ENCODE measurements around the gene SMIM30. TPM values are rescaled to one million over a fixed set of nuclear protein-coding genes. Genes with fewer than 3 reads are reported as not detected.
"Not testable (repeated sequence)": the region's sequence is repeated elsewhere in the genome, so short reads cannot be mapped to it uniquely, and the experiment has no call there.

Gene SMIM30, protein sequence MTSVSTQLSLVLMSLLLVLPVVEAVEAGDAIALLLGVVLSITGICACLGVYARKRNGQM
- total RNA-seq (2014; rRNA removed; shearing (Covaris generic)): 94.0 and 98.1 TPM in 2 replicates
- 60.5 and 85.3 TPM in 2 replicates for polyA plus RNA-seq (2014; cell fraction: nucleus; rRNA removed)

DNA sequence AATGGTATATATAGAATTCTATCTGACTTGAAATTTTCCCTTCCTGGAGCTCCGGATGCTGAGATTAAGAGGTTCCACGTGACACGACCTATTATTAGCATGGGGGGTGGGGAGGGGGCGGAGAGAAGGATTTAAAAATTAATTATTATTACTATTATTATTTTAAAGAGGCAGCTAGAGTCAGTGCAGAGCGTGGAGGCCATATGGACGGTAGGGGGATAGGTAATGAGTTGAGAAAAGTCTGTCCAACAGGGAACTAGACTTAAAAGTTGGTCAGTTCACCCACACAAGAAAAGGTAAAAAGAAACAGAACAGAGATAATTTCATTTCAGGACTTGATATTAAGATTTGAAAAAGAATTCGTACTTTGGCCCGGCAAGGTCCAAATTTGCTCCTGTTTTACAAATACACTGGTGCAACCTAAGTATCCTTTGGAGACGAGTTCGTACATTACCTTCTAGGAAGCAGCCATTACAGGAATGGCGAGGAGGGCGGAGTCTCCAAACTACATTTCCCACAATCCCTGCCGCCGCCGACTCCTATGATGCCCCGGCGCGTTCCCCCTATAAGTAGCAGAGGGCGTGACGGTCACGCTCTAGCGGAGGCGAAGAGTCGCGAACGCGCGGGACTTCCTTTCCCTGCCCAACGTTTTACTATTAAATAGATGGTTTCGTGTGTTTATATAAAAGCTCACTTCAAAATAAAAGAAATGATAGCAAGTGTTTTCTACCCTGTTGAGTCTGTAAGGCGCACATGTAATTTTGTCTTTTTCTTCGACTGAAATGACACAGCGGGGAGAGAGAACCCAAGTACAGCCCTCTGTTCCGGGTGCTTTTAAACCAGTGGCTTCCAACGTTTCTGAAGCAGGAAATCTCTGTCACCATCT, at the start of gene SMIM30:
Gene SMIM30 (minus strand): TSS at position 481 of the 886 bp plus-strand sequence. CDS start 976 bp downstream, outside the sequence.
- DNase-seq (ENCODE audit: extremely low read depth, low read depth): peak; percentile 86

DNA sequence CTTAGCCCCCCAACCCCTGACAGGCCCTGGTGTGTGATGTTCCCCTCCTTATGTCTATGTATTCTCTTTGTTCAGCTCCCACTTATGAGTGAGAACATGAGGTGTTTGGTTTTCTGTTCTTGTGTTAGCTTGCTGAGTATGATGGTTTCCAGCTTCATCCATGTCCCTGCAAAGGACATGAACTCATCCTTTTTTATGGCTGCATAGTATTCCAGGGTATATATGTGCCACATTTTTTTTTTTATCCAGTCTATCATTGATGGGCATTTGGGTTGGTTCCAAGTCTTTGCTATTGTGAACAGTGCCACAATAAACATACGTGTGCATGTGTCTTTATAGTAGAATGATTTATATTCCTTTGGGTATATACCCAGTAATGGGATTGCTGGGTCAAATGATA, 47.8 kb upstream of the SMIM30 start:
- not testable (repeated sequence) for DNase-seq (ENCODE audit: extremely low read depth, low read depth)

DNA sequence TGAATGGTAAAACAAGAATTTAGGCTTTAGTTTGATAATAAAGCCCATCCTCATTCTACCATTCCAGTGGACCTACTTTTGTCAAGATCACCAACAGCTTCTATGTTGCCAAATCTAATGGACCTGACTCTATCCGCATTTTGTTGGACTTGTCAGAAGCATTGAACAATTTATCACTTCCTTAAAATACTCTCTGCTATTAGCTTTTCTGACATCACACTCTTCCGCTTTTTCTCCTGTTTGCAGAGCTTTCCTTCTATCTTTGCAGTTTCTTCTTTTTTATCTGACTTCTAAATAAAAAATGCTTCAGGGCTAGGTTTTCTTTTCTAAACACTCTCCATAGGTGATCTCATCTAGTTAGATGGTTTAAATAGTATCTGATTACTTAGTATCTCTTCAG, 42.7 kb upstream of the SMIM30 start:
- DNase-seq (ENCODE audit: extremely low read depth, low read depth): no peak

DNA sequence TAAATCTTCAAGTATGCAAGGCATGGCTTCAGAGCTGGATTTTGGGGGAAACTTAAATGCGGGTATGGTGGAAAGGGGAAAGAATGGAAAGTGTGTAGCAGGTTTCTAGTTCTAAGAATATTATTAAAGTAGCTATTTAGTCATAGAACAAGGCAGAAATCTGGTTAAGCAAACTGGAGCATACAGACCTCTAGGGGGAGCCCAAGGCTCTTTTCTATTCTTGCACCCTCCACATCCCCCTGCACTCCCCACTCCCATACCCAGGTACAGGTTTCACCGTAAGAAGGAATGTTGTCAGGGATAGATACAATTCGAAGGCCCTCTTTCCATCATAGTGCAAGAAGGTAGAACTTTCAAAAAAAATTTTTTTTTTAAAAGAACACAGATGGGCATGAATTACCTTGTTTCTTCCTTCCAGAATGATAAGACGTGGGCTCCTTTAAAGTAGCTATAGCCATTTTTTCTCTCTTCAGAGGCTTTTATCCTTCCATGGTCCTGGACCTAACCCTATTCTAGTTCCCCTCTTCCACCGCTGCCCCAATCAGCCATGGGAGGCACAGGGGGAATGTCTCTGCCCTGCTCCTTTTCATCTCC, 41.5 kb upstream of the SMIM30 start:
- DNase-seq (ENCODE audit: extremely low read depth, low read depth): peak; percentile 17

DNA sequence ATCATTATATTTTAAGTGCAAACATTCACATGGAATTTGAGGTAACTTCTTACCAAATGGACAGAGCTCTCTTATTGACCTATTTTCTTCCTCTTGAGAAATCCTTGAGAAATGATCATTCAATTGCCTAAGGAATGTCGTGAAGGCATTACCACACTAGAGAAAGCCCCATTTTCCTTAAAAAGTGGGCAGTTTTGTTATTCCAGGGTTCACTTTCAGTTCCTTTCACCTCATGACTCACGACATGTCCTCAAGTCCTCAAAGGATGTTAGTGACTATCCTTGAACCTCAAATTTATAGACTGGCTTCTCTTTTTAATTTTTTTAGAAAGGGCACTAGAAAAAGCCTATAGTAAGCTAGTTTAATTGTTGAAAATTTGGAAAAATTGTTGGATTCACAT, 40.4 kb upstream of the SMIM30 start:
- DNase-seq (ENCODE audit: extremely low read depth, low read depth): no peak

DNA sequence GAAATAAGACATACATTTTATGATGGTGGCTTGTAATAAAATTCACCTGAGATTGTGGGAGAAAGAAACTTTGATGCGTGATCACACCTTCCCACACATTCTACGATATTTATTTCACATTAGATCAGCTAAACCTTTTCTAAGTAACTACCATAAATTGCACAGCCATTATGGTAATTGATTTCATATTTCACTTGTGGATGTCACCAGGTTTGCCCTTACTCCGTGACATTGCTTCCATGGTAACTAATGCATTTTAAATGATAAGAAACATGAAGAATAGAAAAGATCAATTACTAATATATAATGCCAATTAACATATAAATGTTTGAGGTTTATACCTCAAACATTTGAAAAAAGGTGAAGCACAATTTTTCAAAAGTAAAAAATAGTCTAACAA, 35.8 kb upstream of the SMIM30 start:
- DNase-seq (ENCODE audit: extremely low read depth, low read depth): no peak

DNA sequence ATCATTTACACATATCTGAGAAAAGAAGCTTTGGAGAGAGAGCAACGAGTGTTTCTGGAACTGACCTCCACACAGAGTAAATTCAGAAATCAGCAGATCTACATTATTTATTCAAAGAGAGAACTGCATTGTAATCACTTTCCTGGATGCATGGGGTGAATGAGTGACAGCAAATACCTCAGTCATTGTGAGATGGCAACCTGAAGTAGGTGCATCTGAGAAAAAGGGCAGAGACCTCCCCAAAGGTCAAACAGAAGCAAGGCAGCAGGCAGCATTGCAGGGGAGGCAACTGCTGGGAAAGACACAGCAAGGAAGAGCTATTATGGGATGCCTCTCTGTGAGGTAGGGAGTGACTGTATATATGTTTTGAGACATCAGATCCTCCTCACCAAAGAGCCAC, 26.5 kb upstream of the SMIM30 start:
- DNase-seq (ENCODE audit: extremely low read depth, low read depth): no peak

DNA sequence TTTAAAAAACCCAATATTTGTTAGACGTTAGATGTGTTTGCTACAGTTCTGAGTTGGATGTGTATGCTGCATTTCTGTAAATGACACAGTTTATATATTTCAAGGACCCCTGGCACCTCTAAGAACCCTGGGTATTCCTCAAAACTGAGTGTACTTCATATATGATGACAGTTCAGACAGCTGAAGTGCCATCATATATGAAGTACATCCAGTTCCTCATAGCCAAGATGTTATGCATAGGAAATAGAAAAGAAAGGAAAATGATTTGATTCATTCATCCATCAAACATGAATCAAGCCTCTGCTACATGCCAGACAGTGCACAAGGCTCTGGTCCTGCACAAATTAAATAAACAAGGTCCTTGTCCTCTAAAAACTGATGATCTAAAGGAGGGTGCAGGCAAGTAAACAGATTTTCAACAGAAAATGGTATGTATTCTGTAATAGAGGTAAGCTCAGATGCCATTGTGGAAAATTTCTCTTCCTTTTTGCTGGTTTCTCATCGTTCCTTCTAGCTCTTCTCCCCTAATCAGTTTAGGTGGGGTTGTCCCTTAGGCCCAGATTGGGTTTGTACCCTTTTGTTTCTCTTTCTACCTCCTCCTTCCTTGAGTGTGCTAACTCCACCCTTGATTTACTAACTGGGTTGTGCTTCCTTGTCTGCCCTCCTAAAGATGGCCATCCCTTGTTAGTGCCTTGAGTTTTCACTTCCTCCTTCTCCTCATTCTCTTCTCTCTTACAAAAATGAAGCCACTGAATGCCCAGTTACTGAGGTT, 25.3 kb upstream of the SMIM30 start:
- DNase-seq (ENCODE audit: extremely low read depth, low read depth): no peak

DNA sequence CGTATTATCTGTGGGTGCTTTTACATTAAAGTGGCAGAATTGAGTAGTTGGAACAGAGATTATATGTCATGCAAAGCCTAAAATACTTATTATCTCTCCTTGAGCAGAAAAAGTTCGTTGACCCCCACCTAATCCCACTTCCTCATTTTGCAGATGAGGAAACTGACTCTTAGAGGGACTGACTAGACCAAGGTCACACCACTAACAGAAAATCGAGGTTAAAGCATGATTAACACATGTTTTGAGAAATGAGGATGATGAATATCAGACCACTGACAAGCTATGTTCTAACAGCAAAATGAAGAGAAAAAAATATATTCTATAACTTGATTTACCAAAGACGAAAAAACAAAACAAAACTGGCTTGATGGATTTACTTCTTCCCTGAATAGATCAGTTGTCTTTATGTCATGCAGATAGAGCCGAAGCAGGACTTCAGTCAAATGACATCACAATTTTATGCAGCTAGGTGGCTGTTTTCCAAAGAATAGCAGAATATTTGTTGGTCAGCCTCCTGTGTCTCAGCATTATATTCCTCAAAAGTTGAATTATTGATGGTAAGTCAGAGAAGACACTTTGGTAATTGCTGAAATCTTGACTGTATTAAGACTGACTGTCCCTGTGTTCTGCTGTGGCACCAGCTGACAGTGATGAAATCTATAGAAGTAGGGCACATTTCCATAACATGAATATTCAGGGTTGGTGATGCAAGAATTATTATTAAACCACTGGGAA, 24.2 kb upstream of the SMIM30 start:
- no peak for DNase-seq (ENCODE audit: extremely low read depth, low read depth)

DNA sequence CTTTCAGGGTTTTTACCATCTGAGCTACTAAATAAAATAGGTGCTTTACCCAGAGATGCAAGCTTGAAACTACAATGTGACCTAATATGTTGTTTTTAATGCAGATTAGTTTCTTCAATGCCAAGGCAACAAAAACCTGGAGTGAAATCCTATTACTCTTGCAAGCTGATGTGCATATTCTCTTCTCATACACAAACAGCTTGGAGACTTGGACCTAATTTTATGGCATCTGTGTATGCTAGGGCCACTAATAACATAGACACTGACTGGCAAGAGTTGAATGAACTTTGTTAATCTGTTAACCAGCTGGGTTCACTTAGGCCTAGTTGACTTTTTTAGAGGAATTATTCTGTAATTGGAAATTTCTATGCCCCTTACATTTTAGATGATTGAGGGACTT, 23.4 kb upstream of the SMIM30 start:
- DNase-seq (ENCODE audit: extremely low read depth, low read depth): no peak

DNA sequence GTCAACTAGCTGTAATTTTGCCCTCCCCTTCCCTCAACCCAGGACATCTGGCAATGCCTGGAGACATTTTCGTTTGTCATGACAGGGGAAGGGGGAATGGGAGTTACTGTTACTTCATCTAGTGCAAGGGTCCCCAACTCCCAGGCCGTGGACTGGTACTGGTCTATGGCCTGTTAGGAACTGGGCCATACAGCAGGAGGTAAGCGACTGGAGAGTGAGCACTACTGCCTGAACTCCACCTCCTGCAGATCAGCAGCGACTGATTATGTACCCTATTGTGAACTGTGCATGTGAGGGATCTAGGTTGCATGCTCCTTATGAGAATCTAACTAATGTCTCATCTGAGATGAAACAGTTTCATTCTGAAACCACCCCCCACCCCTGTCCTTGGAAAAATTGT, 22.6 kb upstream of the SMIM30 start:
- DNase-seq (ENCODE audit: extremely low read depth, low read depth): no peak

DNA sequence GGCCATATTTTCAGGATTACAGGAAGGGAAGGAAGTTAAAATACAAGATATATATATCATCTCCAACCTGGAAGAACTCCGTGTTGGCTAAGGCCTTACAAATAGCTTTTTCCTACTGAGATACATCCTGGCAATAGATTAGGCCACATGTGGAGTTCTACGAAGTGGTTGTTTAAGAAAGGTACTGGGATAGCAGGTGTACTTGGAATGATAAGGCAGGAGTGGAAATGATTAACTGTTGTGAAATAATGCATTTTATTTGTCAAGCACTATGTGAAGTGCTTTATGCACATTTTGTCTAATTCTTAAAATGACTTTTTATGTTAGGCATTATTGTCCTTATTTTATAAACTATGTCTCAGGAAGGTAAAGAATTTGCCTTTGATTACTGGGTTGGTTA, 18.9 kb upstream of the SMIM30 start:
- no peak for DNase-seq (ENCODE audit: extremely low read depth, low read depth)

DNA sequence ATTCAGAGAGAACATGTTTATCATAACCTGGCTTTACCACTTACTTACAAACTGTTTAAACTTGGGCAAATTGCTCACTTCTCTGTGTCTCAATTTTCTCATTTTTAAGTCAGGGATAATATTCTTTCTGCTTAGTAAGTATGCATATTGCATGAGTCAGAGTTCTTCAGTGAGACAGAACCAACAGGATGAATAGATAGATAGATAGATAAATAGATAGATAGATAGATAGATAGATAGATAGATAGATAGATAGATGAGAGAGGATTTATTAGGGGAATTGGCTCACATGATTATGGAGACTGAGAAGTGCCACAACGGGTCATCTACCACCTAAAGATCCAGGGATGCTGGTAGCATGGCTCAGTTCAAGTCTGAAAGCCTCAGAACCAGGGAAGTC, 15.7 kb upstream of the SMIM30 start:
- no peak for DNase-seq (ENCODE audit: extremely low read depth, low read depth)

DNA sequence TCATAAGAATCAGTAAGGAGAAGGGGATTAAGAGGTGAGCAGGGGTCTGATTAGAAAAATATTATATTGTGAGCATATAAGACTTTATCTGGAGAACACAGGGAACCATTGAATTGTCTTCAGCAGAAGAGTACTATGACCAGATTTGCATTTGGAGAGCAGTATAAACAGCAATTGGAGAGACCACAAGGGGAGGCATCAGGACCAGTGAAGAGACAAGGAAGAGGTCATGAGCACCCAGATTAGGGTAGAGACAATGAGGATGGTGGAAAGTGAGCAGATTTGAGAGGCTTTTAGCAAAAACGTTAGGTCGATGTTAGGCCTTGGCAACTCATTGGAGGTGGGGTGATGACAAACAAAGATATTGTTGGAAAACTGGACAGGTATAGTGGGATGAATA, 13.0 kb upstream of the SMIM30 start:
- DNase-seq (ENCODE audit: extremely low read depth, low read depth): no peak

DNA sequence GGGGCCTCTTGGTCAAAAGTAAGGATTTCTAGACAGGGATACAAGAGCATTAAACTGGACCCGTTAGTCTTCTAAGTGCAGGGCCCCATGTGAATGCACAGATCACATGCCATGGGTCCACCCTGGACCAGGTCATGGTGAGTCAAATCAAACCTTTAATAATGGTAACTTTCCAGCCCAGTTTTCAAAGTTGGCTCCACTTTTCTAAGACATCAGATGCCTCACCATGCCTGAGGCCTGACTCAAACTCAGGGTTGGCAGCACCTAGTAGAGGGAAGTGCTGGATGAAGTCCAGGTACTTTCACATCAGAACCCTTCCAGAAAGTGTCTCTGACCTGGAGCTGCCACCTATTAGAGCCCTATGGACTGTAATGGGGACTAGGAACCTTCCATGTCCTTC, 9.7 kb upstream of the SMIM30 start:
- no peak for DNase-seq (ENCODE audit: extremely low read depth, low read depth)

DNA sequence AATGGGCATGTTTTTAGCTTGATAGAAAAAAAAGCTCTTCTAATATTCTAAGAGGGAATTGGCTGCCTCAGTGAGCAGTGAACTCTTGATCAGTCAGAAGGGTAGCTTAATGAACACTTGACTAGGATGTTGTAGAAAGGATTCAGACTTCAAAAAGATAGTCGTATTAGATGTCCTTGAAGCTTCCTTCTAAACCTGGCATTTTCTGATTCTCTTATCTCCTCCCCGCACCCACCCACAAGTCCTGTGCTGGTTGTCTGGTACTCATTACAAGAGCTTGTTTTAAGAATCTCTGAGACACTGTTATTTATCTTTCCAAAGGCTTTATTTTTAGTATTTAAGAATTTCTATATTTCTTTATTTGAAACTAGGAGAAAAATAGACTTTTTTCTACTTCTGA, 7.4 kb upstream of the SMIM30 start:
- DNase-seq (ENCODE audit: extremely low read depth, low read depth): no peak

DNA sequence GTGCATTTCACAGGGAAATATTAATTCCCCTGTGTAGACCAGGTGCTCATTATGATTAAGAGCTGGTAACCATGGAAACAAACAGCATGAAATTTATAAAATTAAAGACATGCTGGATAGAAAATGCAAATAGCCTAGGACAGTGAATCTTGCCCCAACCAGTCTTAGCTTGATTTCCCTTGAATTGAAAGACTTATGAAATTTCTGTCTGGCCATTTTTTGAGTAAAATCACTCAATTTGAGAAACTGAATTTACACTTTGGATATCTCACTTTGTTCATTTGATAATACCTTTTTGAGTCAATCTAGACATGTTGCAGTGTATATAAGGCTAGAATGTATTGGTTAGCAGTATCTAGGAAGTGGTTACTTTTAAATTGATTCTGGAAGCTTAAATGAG, 4.4 kb upstream of the SMIM30 start:
- DNase-seq (ENCODE audit: extremely low read depth, low read depth): no peak

DNA sequence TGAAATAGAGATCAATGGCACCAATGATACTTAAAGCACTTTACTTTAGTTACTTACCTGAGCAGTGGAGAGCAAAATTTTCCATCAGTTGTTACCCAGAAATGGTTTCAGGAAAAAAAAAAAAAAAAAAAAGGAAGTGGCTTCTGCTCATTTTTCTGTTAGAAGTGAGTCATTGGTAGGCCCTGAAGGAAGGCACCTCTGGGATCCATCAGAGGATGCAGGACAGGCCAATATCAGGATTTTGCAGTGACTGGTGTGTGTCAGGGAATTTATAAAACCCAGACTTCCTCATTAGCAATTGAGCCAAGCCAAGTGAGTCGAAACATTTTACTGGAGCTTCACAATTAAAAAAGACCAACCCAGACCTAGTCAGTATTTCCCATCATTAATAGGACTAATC, 2.3 kb upstream of the SMIM30 start:
- DNase-seq (ENCODE audit: extremely low read depth, low read depth): no peak

DNA sequence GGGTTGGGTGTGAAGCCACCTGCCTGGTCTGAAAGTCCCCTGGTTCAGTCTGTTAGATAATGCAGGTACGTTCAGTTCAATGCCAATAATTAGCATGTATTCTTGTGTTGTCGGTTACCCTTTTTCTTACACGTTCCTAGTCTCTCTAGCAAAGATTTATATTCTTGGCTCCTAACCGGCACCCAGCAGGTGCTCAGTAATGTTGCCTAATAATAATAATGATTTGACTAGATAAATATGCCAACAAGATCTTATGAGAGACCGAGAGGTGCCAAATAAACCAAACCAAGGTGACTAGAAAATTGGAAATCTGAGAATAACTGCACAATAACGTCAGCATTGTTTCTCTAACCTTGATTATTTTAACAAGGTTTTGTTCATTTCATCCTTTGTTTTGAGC, 1.1 kb upstream of the SMIM30 start:
- DNase-seq (ENCODE audit: extremely low read depth, low read depth): no peak

DNA sequence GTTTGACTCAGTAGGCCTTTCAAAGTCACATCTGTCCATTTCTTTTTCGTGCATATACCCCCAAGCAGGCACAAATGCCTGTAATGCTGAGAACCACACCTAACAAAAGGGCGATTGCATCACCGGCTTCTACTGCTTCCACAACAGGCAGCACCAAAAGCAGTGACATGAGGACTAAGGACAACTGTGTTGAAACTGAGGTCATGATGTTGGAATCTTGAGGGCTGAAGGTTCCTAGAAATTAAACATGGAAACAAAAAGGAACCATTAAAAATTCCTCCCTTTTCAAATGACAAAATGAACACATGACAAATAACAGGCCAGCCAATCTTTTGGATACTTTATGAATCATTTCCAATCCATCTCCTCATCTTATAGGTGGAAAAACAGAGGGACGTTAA, 980 bp downstream of the SMIM30 start:
- DNase-seq (ENCODE audit: extremely low read depth, low read depth): not testable (repeated sequence)

DNA sequence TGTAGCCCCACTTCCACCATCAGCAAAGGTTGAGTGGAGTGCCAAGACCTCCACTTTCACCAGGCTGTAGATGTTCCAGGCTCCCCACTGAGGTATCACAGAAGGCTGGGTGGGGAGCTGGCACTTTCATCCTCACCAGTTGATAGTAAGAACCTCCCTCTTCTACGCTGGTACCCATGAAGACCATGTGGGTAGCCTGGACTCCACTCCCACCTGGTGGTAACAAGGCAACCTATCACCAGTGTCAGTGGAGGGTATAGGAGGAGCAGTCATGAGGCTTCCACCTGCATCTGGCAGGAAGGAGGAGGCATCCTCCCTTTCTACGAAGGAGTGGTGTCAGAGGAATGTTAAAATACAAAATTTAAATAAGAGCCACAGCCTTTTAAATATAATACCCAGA, 4.4 kb downstream of the SMIM30 start:
- no peak for DNase-seq (ENCODE audit: extremely low read depth, low read depth)
